SK-N-SH (cell line): ENCODE results near the gene CLIC6.

ENCODE experiments used
- CHD2 ChIP-seq: fragments of 150-350 bp; IDR thresholded peaks from 2 replicates; pipeline ENCODE4 v1.6.1; 2018; ENCODE audit warnings: low read length; ENCODE audit not compliant: partially characterized antibody
- EZH2phosphoT487 ChIP-seq: fragments of 200-600 bp; sonication (generic); IDR thresholded peaks from 2 replicates; pipeline ENCODE4 v1.6.1; 2017; ENCODE audit warnings: low read depth, mixed run types, mild to moderate bottlenecking, antibody characterized with exemption, moderate library complexity, borderline replicate concordance
- FOSL2 ChIP-seq: IDR thresholded peaks from 2 replicates; pipeline ENCODE4 v1.4.0; 2012; ENCODE audit warnings: low read depth, mild to moderate bottlenecking, moderate library complexity, borderline replicate concordance
- GABPA ChIP-seq: IDR thresholded peaks from 2 replicates; pipeline ENCODE4 v1.4.0; 2012; ENCODE audit warnings: low read depth, mild to moderate bottlenecking
- GATA2 ChIP-seq: sonication (generic); formaldehyde crosslinking; IDR thresholded peaks from 2 replicates; pipeline ENCODE4 v1.5.0; 2020; ENCODE audit warnings: mild to moderate bottlenecking, missing genetic modification reagents
- JUND ChIP-seq: IDR thresholded peaks from 2 replicates; pipeline ENCODE4 v1.4.0; 2012
- MAX ChIP-seq: IDR thresholded peaks from 2 replicates; pipeline ENCODE4 v1.4.0; 2012; ENCODE audit warnings: low read depth
- MEF2A ChIP-seq: IDR thresholded peaks from 2 replicates; pipeline ENCODE4 v1.4.0; 2012; ENCODE audit warnings: low read depth, borderline replicate concordance
- POLR2AphosphoS5 ChIP-seq: IDR thresholded peaks from 2 replicates; pipeline ENCODE4 v1.6.1; 2012; ENCODE audit warnings: low read depth, low read length
- RFX5 ChIP-seq: IDR thresholded peaks from 2 replicates; pipeline ENCODE4 v1.6.1; 2012; ENCODE audit warnings: mild to moderate bottlenecking, improper control_type of control experiment, low read length
- SIN3A ChIP-seq: IDR thresholded peaks from 2 replicates; pipeline ENCODE4 v1.6.1; 2012; ENCODE audit warnings: low read depth, mild to moderate bottlenecking, low read length, moderate library complexity, borderline replicate concordance
- TAF1 ChIP-seq: IDR thresholded peaks from 2 replicates; pipeline ENCODE4 v1.6.1; 2012; ENCODE audit warnings: low read depth, mild to moderate bottlenecking, low read length, moderate library complexity, borderline replicate concordance
- TF ChIP-seq, protein P1 (sequence below): fragments of 200-600 bp; sonication (generic); IDR thresholded peaks from 2 replicates; pipeline ENCODE4 v1.6.1; 2017; ENCODE audit warnings: antibody characterized with exemption, mild to moderate bottlenecking, moderate library complexity
- TF ChIP-seq, protein P2 (sequence below): IDR thresholded peaks from 2 replicates; pipeline ENCODE4 v1.6.1; 2012; ENCODE audit warnings: mild to moderate bottlenecking, low read depth, low read length, moderate library complexity

GRCh38 chr21:34621434-34622350 is 47.1 kb upstream of the CLIC6 start:
- no peak for TF ChIP-seq MAX
- TF ChIP-seq, protein P1, sequence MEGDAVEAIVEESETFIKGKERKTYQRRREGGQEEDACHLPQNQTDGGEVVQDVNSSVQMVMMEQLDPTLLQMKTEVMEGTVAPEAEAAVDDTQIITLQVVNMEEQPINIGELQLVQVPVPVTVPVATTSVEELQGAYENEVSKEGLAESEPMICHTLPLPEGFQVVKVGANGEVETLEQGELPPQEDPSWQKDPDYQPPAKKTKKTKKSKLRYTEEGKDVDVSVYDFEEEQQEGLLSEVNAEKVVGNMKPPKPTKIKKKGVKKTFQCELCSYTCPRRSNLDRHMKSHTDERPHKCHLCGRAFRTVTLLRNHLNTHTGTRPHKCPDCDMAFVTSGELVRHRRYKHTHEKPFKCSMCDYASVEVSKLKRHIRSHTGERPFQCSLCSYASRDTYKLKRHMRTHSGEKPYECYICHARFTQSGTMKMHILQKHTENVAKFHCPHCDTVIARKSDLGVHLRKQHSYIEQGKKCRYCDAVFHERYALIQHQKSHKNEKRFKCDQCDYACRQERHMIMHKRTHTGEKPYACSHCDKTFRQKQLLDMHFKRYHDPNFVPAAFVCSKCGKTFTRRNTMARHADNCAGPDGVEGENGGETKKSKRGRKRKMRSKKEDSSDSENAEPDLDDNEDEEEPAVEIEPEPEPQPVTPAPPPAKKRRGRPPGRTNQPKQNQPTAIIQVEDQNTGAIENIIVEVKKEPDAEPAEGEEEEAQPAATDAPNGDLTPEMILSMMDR: no peak
- TF ChIP-seq SIN3A: no peak
- no peak for TF ChIP-seq CHD2
- TF ChIP-seq FOSL2: no peak
- no peak for TF ChIP-seq GATA2
- TF ChIP-seq TAF1: no peak
- TF ChIP-seq JUND: no peak
- TF ChIP-seq POLR2AphosphoS5: no peak
- no peak for TF ChIP-seq MEF2A
- TF ChIP-seq, protein P2, sequence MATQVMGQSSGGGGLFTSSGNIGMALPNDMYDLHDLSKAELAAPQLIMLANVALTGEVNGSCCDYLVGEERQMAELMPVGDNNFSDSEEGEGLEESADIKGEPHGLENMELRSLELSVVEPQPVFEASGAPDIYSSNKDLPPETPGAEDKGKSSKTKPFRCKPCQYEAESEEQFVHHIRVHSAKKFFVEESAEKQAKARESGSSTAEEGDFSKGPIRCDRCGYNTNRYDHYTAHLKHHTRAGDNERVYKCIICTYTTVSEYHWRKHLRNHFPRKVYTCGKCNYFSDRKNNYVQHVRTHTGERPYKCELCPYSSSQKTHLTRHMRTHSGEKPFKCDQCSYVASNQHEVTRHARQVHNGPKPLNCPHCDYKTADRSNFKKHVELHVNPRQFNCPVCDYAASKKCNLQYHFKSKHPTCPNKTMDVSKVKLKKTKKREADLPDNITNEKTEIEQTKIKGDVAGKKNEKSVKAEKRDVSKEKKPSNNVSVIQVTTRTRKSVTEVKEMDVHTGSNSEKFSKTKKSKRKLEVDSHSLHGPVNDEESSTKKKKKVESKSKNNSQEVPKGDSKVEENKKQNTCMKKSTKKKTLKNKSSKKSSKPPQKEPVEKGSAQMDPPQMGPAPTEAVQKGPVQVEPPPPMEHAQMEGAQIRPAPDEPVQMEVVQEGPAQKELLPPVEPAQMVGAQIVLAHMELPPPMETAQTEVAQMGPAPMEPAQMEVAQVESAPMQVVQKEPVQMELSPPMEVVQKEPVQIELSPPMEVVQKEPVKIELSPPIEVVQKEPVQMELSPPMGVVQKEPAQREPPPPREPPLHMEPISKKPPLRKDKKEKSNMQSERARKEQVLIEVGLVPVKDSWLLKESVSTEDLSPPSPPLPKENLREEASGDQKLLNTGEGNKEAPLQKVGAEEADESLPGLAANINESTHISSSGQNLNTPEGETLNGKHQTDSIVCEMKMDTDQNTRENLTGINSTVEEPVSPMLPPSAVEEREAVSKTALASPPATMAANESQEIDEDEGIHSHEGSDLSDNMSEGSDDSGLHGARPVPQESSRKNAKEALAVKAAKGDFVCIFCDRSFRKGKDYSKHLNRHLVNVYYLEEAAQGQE: no peak
- TF ChIP-seq GABPA: no peak
- no peak for TF ChIP-seq RFX5
- no peak for TF ChIP-seq EZH2phosphoT487
